ENCODE measurements around the gene DPM3.

Gene DPM3

GRCh38 chr1:155167166-155168104, 27.1 kb upstream of the DPM3 start (continued):
- TF ChIP-seq ZEB2 (tag by site-specific recombination; IDR thresholded peaks at IDR 0.05): peak; percentile 36; the same call in 1 of the 2 replicates
- TF ChIP-seq SCRT1 (tag by site-specific recombination; IDR thresholded peaks at IDR 0.05; ENCODE audit: borderline replicate concordance): no peak
- peak; percentile 90; the same call in 1 of the 2 replicates for TF ChIP-seq ZNF2 (tag by site-specific recombination; IDR thresholded peaks at IDR 0.05)
- no peak for TF ChIP-seq ZNF274 (IDR thresholded peaks at IDR 0.05; ENCODE audit: low read length)
- TF ChIP-seq ZNF274 (tag by site-specific recombination; IDR thresholded peaks at IDR 0.05; ENCODE audit: borderline replicate concordance): no peak
- 0 out of 2 replicates have a peak, but pooled peaks have one; percentile 25 for TF ChIP-seq ZNF341 (tag by site-specific recombination; IDR thresholded peaks at IDR 0.05; ENCODE audit: low read depth)
- 0 out of 2 replicates have a peak, but pooled peaks have one; percentile 18 for TF ChIP-seq ZNF366 (tag by site-specific recombination; conservative IDR thresholded peaks at IDR 0.05)
- TF ChIP-seq ZBTB8A (tag by site-specific recombination; IDR thresholded peaks at IDR 0.05): peak; percentile 16; the same call in 1 of the 2 replicates
- TF ChIP-seq ZNF398 (tag by site-specific recombination; IDR thresholded peaks at IDR 0.05): 0 out of 2 replicates have a peak, but pooled peaks have one; percentile 27
- no peak for TF ChIP-seq ZNF266 (tag by site-specific recombination; IDR thresholded peaks at IDR 0.05; ENCODE audit: low read depth)
- no peak for TF ChIP-seq ZNF426 (tag by site-specific recombination; IDR thresholded peaks at IDR 0.05)
- TF ChIP-seq ZNF768 (tag by site-specific recombination; IDR thresholded peaks at IDR 0.05): no peak
- TF ChIP-seq ZNF223 (tag by site-specific recombination; IDR thresholded peaks at IDR 0.05): no peak
- TF ChIP-seq ZNF10 (tag by site-specific recombination; IDR thresholded peaks at IDR 0.05): no peak
- TF ChIP-seq BCL11A (tag by site-specific recombination; IDR thresholded peaks at IDR 0.05; ENCODE audit: low read depth): 0 out of 2 replicates have a peak, but pooled peaks have one; percentile 49
- no peak for TF ChIP-seq ZNF610 (tag by site-specific recombination; IDR thresholded peaks at IDR 0.05; ENCODE audit: borderline replicate concordance)
- TF ChIP-seq SP3 (tag by site-specific recombination; IDR thresholded peaks at IDR 0.05): 0 out of 2 replicates have a peak, but pooled peaks have one; percentile 27
- 0 out of 2 replicates have a peak, but pooled peaks have one; percentile 23 for TF ChIP-seq WT1 (tag by site-specific recombination; IDR thresholded peaks at IDR 0.05)
- TF ChIP-seq ZNF843 (tag by site-specific recombination; IDR thresholded peaks at IDR 0.05): 0 out of 2 replicates have a peak, but pooled peaks have one; percentile 16
- peak; percentile 79 for TF ChIP-seq ZBTB48 (tag by site-specific recombination; IDR thresholded peaks at IDR 0.05)
- TF ChIP-seq PATZ1 (tag by site-specific recombination; IDR thresholded peaks at IDR 0.05): peak; percentile 70
- TF ChIP-seq ZNF670 (tag by site-specific recombination; IDR thresholded peaks at IDR 0.05; ENCODE audit: low read depth): no peak
- peak; percentile 71 for TF ChIP-seq ZBTB17 (tag by site-specific recombination; IDR thresholded peaks at IDR 0.05)
- TF ChIP-seq ZNF335 (tag by site-specific recombination; conservative IDR thresholded peaks at IDR 0.05): peak; percentile 80
- no peak for TF ChIP-seq ZNF175 (tag by site-specific recombination; IDR thresholded peaks at IDR 0.05)
- peak; percentile 80 for TF ChIP-seq GLIS1 (tag by site-specific recombination; IDR thresholded peaks at IDR 0.05)
- no peak; the same call in 1 of the 2 replicates for TF ChIP-seq ZBTB20 (tag by site-specific recombination; IDR thresholded peaks at IDR 0.05)
- peak; percentile 39; the same call in 1 of the 2 replicates for TF ChIP-seq ZNF394 (tag by site-specific recombination; IDR thresholded peaks at IDR 0.05; ENCODE audit: borderline replicate concordance)
- TF ChIP-seq HIC1 (tag by site-specific recombination; IDR thresholded peaks at IDR 0.05): peak; percentile 82
- peak; percentile 46 for TF ChIP-seq GLIS2 (tag by site-specific recombination; IDR thresholded peaks at IDR 0.05)
- TF ChIP-seq GLI4 (tag by site-specific recombination; IDR thresholded peaks at IDR 0.05): no peak
- TF ChIP-seq ZNF76 (tag by site-specific recombination; IDR thresholded peaks at IDR 0.05; ENCODE audit: borderline replicate concordance, low read depth): no peak
- no peak for TF ChIP-seq ZSCAN16 (tag by site-specific recombination; IDR thresholded peaks at IDR 0.05)
